ENCODE data around the gene SLC4A5. TPM values are rescaled to one million over a fixed set of nuclear protein-coding genes. Genes with fewer than 3 reads are reported as not detected.

The SLC4A5 gene
- total and polyA plus RNA-seq, 2 of the 8 experiments (the other 6 are each of a cell fraction or from before 2014, with no cell fraction given) = 0.42 to 0.52 TPM

- no peak for FAIRE-seq
- 88% methylated on average over 1 of the region's 1 CpG; no CpG with 5 or more reads in 1 of the 2 experiments for WGBS, 2 experiments (ENCODE audit: extremely low coverage in 1 of 2, insufficient coverage in 1 of 2, insufficient read length in 1 of 2, insufficient replicate concordance in 2 of 2, low coverage in 1 of 2, low lambda C conversion rate in 2 of 2, missing lambda C conversion rate in 1 of 2)
- CTCF ChIA-PET (ENCODE audit: partially characterized antibody) = interaction anchor here (0.8 to 8.0 kb wide), 7 partner anchors 7 to 72 kb away, joined by 3 to 98 read pairs (median 4); no protein-coding TSS in a partner anchor
Measured at GRCh38 chr2:74327627-74328026, 15.6 kb downstream of the SLC4A5 start.

More at GRCh38 chr2:74327627-74328026, 15.6 kb downstream of the SLC4A5 start:
- Histone ChIP-seq H2BK5ac (ENCODE audit: low read depth, low read length) (no peak overlapping the region), H4K91ac (replicated peaks; ENCODE audit: insufficient read length, low read length) (no peak overlapping the region), H3K23ac (ENCODE audit: insufficient read length) (no peak overlapping the region), H3K79me2 (ENCODE audit: control insufficient read depth in 1 of 2, insufficient read depth in 2 of 2, low read length in 2 of 2) (no peaks in the 10 kb centered on the region), H2BK120ac (replicated peaks; ENCODE audit: low read depth, low read length) (no peak overlapping the region), H3K14ac (ENCODE audit: insufficient read length) (no peak overlapping the region), H3K27ac (ENCODE audit: low read depth, low read length) (no peak overlapping the region), H4K8ac (ENCODE audit: extremely low read depth, insufficient read depth, low read length) (no peak overlapping the region), H2BK20ac (ENCODE audit: low read length) (no peak overlapping the region), H3K56ac (replicated peaks; ENCODE audit: insufficient read length, low read depth, low read length) (no peak overlapping the region), H3K9ac (replicated peaks in 1 of 4; ENCODE audit: extremely low read depth in 1 of 4, low read depth in 3 of 4, low read length in 3 of 4) (no peak overlapping the region), H3K27me3 (replicated peaks in 1 of 4; ENCODE audit: control insufficient read depth in 3 of 4, extremely low read depth in 1 of 4, insufficient read depth in 3 of 4, low read length in 3 of 4) (no peaks in the 10 kb centered on the region; a peak in 1 of 7 replicates), H2BK12ac (ENCODE audit: low read depth, low read length) (no peak overlapping the region), H3K18ac (ENCODE audit: extremely low read depth, low read length) (no peak overlapping the region), H2AFZ (ENCODE audit: low read length) (no peak overlapping the region), H4K5ac (ENCODE audit: insufficient read length, low read depth, low read length) (no peak overlapping the region), H3K79me1 (ENCODE audit: low read depth, low read length) (no peaks in the 10 kb centered on the region), H3K4ac (replicated peaks; ENCODE audit: insufficient read length, low read depth, low read length) (no peak overlapping the region), H3K4me3 (ENCODE audit: extremely low read depth in 1 of 4, insufficient read depth in 2 of 4, low read depth in 3 of 4, low read length in 4 of 4) (no peak overlapping the region), H3K36me3 (ENCODE audit: control insufficient read depth in 2 of 4, insufficient read depth in 4 of 4, low read length in 3 of 4) (no peaks in the 10 kb centered on the region; a peak in 2 of 8 replicates), H3K4me1 (replicated peaks in 1 of 4; ENCODE audit: control insufficient read depth in 3 of 4, insufficient read depth in 4 of 4, low read length in 3 of 4) (peaks cover 0 to 4% (median 0%) of the 10 kb centered on the region in 4 experiments; a peak in 2 of 7 replicates), H3K23me2 (ENCODE audit: low read depth, low read length) (peaks cover 20% of the 10 kb centered on the region; the same call in 1 of the 2 replicates), H2BK15ac (ENCODE audit: low read length) (no peak overlapping the region), H3K4me2 (ENCODE audit: insufficient read depth in 1 of 2, low read depth in 2 of 2, low read length in 2 of 2) (no peak overlapping the region), H2AK5ac (ENCODE audit: low read depth, low read length) (no peak overlapping the region), H4K20me1 (replicated peaks in 1 of 2; ENCODE audit: control insufficient read depth in 1 of 2, insufficient read depth in 2 of 2, low read length in 2 of 2) (peaks cover 0 to 2% of the 10 kb centered on the region in 2 experiments), H3K9me3 (ENCODE audit: insufficient read depth in 2 of 2, low read depth in 1 of 2, low read length in 1 of 2) (no peaks in the 10 kb centered on the region)
- POLR2A ChIA-PET (ENCODE audit: partially characterized antibody) = interaction anchor here (1.5 kb wide), 1 partner anchor 11 kb away, joined by 7 read pairs; no protein-coding TSS in a partner anchor
- TF ChIP-seq EP300 (IDR thresholded peaks at IDR 0.05; ENCODE audit: borderline replicate concordance in 1 of 2, low read depth in 2 of 2, low read length in 2 of 2) = no peak
- TF ChIP-seq CBX8 (IDR thresholded peaks at IDR 0.05; ENCODE audit: borderline replicate concordance, low read depth, low read length) = no peak
- no peak for TF ChIP-seq ASH2L (IDR thresholded peaks at IDR 0.05; ENCODE audit: low read length)
- TF ChIP-seq RXRA (IDR thresholded peaks at IDR 0.05; ENCODE audit: insufficient read depth, low read depth, low read length) = no peak
- no peak for DNase-seq (ENCODE audit: low read depth in 1 of 2, low spot score in 2 of 2)

All from H1 (cell line).